Measurements from ENCODE around the gene DAPK2. TPM values are rescaled to one million over a fixed set of nuclear protein-coding genes. Genes with fewer than 3 reads are reported as not detected.
A peak's percentile ranks its signal among the peaks of the same experiment; 100 is the strongest.

The DAPK2 gene
- total and polyA plus RNA-seq, 3 donors from 2014 or later, result 3.6 to 7.7 (median 5.9) TPM

DNA sequence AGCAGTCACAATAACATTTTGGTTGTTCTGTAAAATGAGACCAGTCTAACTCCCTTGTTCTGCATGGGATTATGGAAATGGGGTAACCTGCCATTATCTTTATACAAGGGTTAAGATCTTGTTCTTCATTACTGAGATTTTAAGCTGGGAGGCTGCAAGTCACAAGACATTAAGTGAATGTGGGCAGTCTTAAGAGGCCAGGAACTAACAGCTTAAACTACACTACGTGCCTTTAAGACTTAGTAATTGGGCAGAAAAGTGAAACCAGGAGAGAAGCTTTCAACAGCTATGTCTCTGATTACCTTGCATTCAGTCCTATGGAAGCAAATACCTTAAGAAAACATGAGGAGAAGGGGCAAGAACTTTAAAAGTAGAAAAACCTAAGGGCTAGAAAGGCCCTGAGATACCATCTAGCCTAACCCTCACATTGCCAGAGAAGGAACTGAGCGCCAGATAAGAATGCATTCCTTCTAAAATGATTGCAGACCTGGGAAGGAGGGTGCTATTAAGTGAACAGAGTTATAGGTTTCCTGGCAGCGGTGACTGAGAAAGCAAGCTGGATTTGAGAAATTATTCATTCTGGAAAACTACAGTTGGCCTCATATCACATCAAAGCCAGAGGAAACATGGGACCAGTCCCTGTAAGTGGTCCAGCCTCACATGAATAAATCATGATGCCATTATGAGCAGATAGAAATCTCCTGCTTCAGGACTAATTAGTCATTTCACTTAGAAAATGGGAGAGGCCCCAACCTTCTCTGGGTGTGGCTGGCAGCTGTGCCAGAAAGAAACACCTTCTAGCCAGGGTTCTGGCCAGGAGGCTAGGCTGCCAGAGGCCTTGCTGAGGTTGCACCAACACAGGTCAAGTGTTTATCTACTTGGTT, 32.9 kb downstream of the DAPK2 start:
- TF ChIP-seq, protein P1, sequence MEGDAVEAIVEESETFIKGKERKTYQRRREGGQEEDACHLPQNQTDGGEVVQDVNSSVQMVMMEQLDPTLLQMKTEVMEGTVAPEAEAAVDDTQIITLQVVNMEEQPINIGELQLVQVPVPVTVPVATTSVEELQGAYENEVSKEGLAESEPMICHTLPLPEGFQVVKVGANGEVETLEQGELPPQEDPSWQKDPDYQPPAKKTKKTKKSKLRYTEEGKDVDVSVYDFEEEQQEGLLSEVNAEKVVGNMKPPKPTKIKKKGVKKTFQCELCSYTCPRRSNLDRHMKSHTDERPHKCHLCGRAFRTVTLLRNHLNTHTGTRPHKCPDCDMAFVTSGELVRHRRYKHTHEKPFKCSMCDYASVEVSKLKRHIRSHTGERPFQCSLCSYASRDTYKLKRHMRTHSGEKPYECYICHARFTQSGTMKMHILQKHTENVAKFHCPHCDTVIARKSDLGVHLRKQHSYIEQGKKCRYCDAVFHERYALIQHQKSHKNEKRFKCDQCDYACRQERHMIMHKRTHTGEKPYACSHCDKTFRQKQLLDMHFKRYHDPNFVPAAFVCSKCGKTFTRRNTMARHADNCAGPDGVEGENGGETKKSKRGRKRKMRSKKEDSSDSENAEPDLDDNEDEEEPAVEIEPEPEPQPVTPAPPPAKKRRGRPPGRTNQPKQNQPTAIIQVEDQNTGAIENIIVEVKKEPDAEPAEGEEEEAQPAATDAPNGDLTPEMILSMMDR (IDR thresholded peaks at IDR 0.05), result no peak
- TF ChIP-seq POLR2A (IDR thresholded peaks at IDR 0.05), result no peak
- Histone ChIP-seq H3K9me3 (no peaks in the 10 kb centered on the region), H3K4me1 (no peaks in the 10 kb centered on the region), H3K27me3 (no peaks in the 10 kb centered on the region), H3K4me3 (no peak overlapping the region), H3K27ac (no peak overlapping the region), H3K36me3 (ENCODE audit: low read depth, missing control alignments) (no peaks in the 10 kb centered on the region)
- 65 to 71% methylated on average over 3 of the region's 3 CpGs for WGBS, 2 donors
- no peak for DNase-seq
- intact Hi-C loops (cut with DNase I; ENCODE audit: low total_unique reads), result no loop called here

- 89 to 92% methylated on average over 1 of the region's 1 CpG for WGBS, 2 donors
- no peak for DNase-seq
- H3K9me3 ChIP-seq, result no peaks in the 10 kb centered on the region
- TF ChIP-seq, protein P1 (IDR thresholded peaks at IDR 0.05), result no peak
- TF ChIP-seq POLR2A (IDR thresholded peaks at IDR 0.05), result no peak
- no peaks in the 10 kb centered on the region for H3K27me3 ChIP-seq
- H3K27ac ChIP-seq, result no peak overlapping the region
- intact Hi-C loops (cut with DNase I; ENCODE audit: low total_unique reads), result no loop called here
- no peak overlapping the region for H3K4me3 ChIP-seq
- H3K36me3 ChIP-seq (ENCODE audit: low read depth, missing control alignments), result no peaks in the 10 kb centered on the region
- no peaks in the 10 kb centered on the region for H3K4me1 ChIP-seq
Measured at GRCh38 chr15:64011736-64012135, 34.5 kb downstream of the DAPK2 start.

DNA sequence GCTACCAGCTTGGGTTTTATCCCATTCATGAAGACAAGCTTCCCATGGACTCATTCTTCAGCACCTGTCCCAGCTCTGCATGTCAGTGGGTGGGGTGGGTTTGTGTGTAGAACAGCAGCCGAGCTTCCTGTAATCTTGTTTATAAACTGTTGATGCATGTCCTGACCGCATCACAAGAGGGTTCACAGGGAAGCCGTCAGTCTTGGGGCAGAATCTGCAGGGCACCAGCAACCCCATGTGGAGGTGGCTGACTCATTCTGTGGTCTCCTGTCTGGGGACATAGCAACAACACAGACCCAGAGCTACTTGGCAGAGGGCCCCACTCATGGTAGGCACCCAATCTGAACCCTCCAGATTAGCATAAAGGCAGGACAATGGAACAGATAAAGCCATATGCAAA, 35.6 kb downstream of the DAPK2 start:
- Histone ChIP-seq H3K4me1 (no peaks in the 10 kb centered on the region), H3K27me3 (no peaks in the 10 kb centered on the region), H3K4me3 (no peak overlapping the region), H3K36me3 (ENCODE audit: low read depth, missing control alignments) (no peaks in the 10 kb centered on the region), H3K27ac (no peak overlapping the region), H3K9me3 (no peaks in the 10 kb centered on the region)
- WGBS, 2 donors, result 76 to 82% methylated on average over 3 of the region's 3 CpGs
- TF ChIP-seq, protein P1 (IDR thresholded peaks at IDR 0.05), result no peak
- TF ChIP-seq POLR2A (IDR thresholded peaks at IDR 0.05), result no peak
- intact Hi-C loops (cut with DNase I; ENCODE audit: low total_unique reads), result no loop called here
- DNase-seq, result peak; percentile 17

GRCh38 chr15:64009798-64010261, 36.5 kb downstream of the DAPK2 start:
- Histone ChIP-seq H3K36me3 (ENCODE audit: low read depth, missing control alignments) (no peaks in the 10 kb centered on the region), H3K27ac (no peak overlapping the region), H3K4me3 (no peak overlapping the region), H3K4me1 (no peaks in the 10 kb centered on the region), H3K27me3 (no peaks in the 10 kb centered on the region), H3K9me3 (no peaks in the 10 kb centered on the region)
- intact Hi-C loops (cut with DNase I; ENCODE audit: low total_unique reads), result no loop called here
- WGBS, 2 donors, result 87 to 90% methylated on average over 4 of the region's 4 CpGs
- DNase-seq, result no peak
- TF ChIP-seq POLR2A (IDR thresholded peaks at IDR 0.05), result no peak
- TF ChIP-seq, protein P1 (IDR thresholded peaks at IDR 0.05), result no peak
